ENCODE data around the gene ITPR3.

ITPR3 gene

GRCh38 chr6:33579828-33580714 is 41.1 kb upstream of the ITPR3 start, which contains the start of gene BAK1:
Gene BAK1 (minus strand): TSS chr6:33580276. CDS start chr6:33577604, 2,672 bp downstream.
- peak within 1 kb of the TSS; percentile 79 for H2AFZ ChIP-seq (ENCODE audit: low read length)
- H2BK120ac ChIP-seq (ENCODE audit: low read depth, low read length): no peak within 1 kb of the TSS
- H3K36me3 ChIP-seq (replicated peaks in 1 of 2; ENCODE audit: control insufficient read depth in 2 of 2, insufficient read depth in 2 of 2, low read length in 2 of 2): peaks cover 6 to 29% of the 10 kb centered on the region in 2 donors
- DNase-seq (ENCODE audit: low spot score): peak; percentile 81
- peaks cover 2 to 5% of the 10 kb centered on the region in 2 donors for H3K4me1 ChIP-seq (ENCODE audit: control insufficient read depth in 2 of 2, insufficient read depth in 1 of 2, low read depth in 1 of 2, low read length in 2 of 2)
- no peaks in the 10 kb centered on the region for H3K9me3 ChIP-seq (replicated peaks in 1 of 2; ENCODE audit: control insufficient read depth in 2 of 2, insufficient read depth in 1 of 2, low read depth in 1 of 2, low read length in 2 of 2)
- peaks cover 17% of the 10 kb centered on the region for H3K79me1 ChIP-seq (ENCODE audit: low read depth, low read length)
- H4K91ac ChIP-seq (ENCODE audit: low read depth, low read length, poor library complexity): no peak within 1 kb of the TSS
- no peak within 1 kb of the TSS for H3K14ac ChIP-seq (ENCODE audit: low read length)
- peaks cover 1 to 7% (median 2%) of the 10 kb centered on the region in 3 experiments for H3K27me3 ChIP-seq (ENCODE audit: control insufficient read depth in 3 of 3, insufficient read depth in 3 of 3, low read depth in 1 of 3, low read length in 3 of 3)
- peak within 1 kb of the TSS; percentile 87 for H3K4me2 ChIP-seq (ENCODE audit: insufficient read depth, low read length, poor library complexity, severe bottlenecking)
- WGBS, 2 donors (ENCODE audit: extremely low coverage in 2 of 2, insufficient read length in 2 of 2, insufficient replicate concordance in 1 of 2): no CpG with 5 or more reads among the region's 24 CpGs
- H2BK15ac ChIP-seq (ENCODE audit: low read length): no peak within 1 kb of the TSS
- H3K27ac ChIP-seq (replicated peaks; ENCODE audit: low read length): no peak within 1 kb of the TSS
- no peak within 1 kb of the TSS for H4K8ac ChIP-seq (ENCODE audit: low read depth, low read length)
- peak within 1 kb of the TSS; percentile 69 for H2BK5ac ChIP-seq (ENCODE audit: low read length)
- H3K23ac ChIP-seq (ENCODE audit: low read depth, low read length, poor library complexity): peak within 1 kb of the TSS; percentile 37
- H2BK12ac ChIP-seq (ENCODE audit: low read length): no peak within 1 kb of the TSS
- H3K4me3 ChIP-seq (ENCODE audit: low read length in 2 of 2): peak within 1 kb of the TSS; percentile 84 to 90
- peak within 1 kb of the TSS; percentile 72 for H3K18ac ChIP-seq (ENCODE audit: low read length)
- peak within 1 kb of the TSS; percentile 75 for H3K9ac ChIP-seq (ENCODE audit: low read depth, low read length, poor library complexity)
- peak within 1 kb of the TSS; percentile 20 for H2AK5ac ChIP-seq (ENCODE audit: low read depth, low read length)
- H3K4ac ChIP-seq (ENCODE audit: low read length): no peak within 1 kb of the TSS

- WGBS, 2 donors (ENCODE audit: extremely low coverage in 2 of 2, insufficient read length in 2 of 2, insufficient replicate concordance in 1 of 2): no CpG with 5 or more reads among the region's 5 CpGs
- Histone ChIP-seq H3K4me2 (ENCODE audit: insufficient read depth, low read length, poor library complexity, severe bottlenecking) (no peak overlapping the region), H3K23ac (ENCODE audit: low read depth, low read length, poor library complexity) (no peak overlapping the region), H4K91ac (ENCODE audit: low read depth, low read length, poor library complexity) (no peak overlapping the region), H3K27me3 (ENCODE audit: control insufficient read depth in 3 of 3, insufficient read depth in 3 of 3, low read depth in 1 of 3, low read length in 3 of 3) (peaks cover 1 to 8% (median 2%) of the 10 kb centered on the region in 3 experiments), H3K9me3 (replicated peaks in 1 of 2; ENCODE audit: control insufficient read depth in 2 of 2, insufficient read depth in 1 of 2, low read depth in 1 of 2, low read length in 2 of 2) (no peaks in the 10 kb centered on the region), H3K4me1 (ENCODE audit: control insufficient read depth in 2 of 2, insufficient read depth in 1 of 2, low read depth in 1 of 2, low read length in 2 of 2) (peaks cover 2 to 7% of the 10 kb centered on the region in 2 donors), H3K27ac (replicated peaks; ENCODE audit: low read length) (no peak overlapping the region), H2BK5ac (ENCODE audit: low read length) (no peak overlapping the region), H3K79me1 (ENCODE audit: low read depth, low read length) (peaks cover 17% of the 10 kb centered on the region), H3K14ac (ENCODE audit: low read length) (no peak overlapping the region), H2BK15ac (ENCODE audit: low read length) (no peak overlapping the region), H4K8ac (ENCODE audit: low read depth, low read length) (no peak overlapping the region), H3K18ac (ENCODE audit: low read length) (no peak overlapping the region), H3K36me3 (replicated peaks in 1 of 2; ENCODE audit: control insufficient read depth in 2 of 2, insufficient read depth in 2 of 2, low read length in 2 of 2) (peaks cover 3 to 21% of the 10 kb centered on the region in 2 donors), H2BK120ac (ENCODE audit: low read depth, low read length) (no peak overlapping the region), H3K4ac (ENCODE audit: low read length) (no peak overlapping the region), H2AK5ac (ENCODE audit: low read depth, low read length) (no peak overlapping the region), H3K9ac (ENCODE audit: low read depth, low read length, poor library complexity) (no peak overlapping the region), H3K4me3 (ENCODE audit: low read length in 2 of 2) (no peak overlapping the region), H2AFZ (ENCODE audit: low read length) (no peak overlapping the region), H2BK12ac (ENCODE audit: low read length) (no peak overlapping the region)
- no peak for DNase-seq (ENCODE audit: low spot score)
Measured at GRCh38 chr6:33581186-33581585, 39.9 kb upstream of the ITPR3 start.

GRCh38 chr6:33583591-33584155 is 37.4 kb upstream of the ITPR3 start:
- Histone ChIP-seq H3K4me1 (ENCODE audit: control insufficient read depth in 2 of 2, insufficient read depth in 1 of 2, low read depth in 1 of 2, low read length in 2 of 2) (peaks cover 2 to 7% of the 10 kb centered on the region in 2 donors), H3K9me3 (replicated peaks in 1 of 2; ENCODE audit: control insufficient read depth in 2 of 2, insufficient read depth in 1 of 2, low read depth in 1 of 2, low read length in 2 of 2) (no peaks in the 10 kb centered on the region), H3K27me3 (ENCODE audit: control insufficient read depth in 3 of 3, insufficient read depth in 3 of 3, low read depth in 1 of 3, low read length in 3 of 3) (peaks cover 1 to 8% (median 2%) of the 10 kb centered on the region in 3 experiments), H2BK5ac (ENCODE audit: low read length) (no peak overlapping the region), H3K14ac (ENCODE audit: low read length) (no peak overlapping the region), H3K23ac (ENCODE audit: low read depth, low read length, poor library complexity) (no peak overlapping the region), H4K91ac (ENCODE audit: low read depth, low read length, poor library complexity) (no peak overlapping the region), H3K4ac (ENCODE audit: low read length) (no peak overlapping the region), H2AK5ac (ENCODE audit: low read depth, low read length) (no peak overlapping the region), H3K4me3 (ENCODE audit: low read length in 2 of 2) (no peak overlapping the region), H3K4me2 (ENCODE audit: insufficient read depth, low read length, poor library complexity, severe bottlenecking) (no peak overlapping the region), H2BK12ac (ENCODE audit: low read length) (no peak overlapping the region), H3K36me3 (replicated peaks in 1 of 2; ENCODE audit: control insufficient read depth in 2 of 2, insufficient read depth in 2 of 2, low read length in 2 of 2) (no peaks in the 10 kb centered on the region), H3K18ac (ENCODE audit: low read length) (no peak overlapping the region), H3K27ac (replicated peaks; ENCODE audit: low read length) (no peak overlapping the region), H3K79me1 (ENCODE audit: low read depth, low read length) (peaks cover 8% of the 10 kb centered on the region), H2AFZ (ENCODE audit: low read length) (peak overlapping the region; percentile 22), H4K8ac (ENCODE audit: low read depth, low read length) (no peak overlapping the region), H2BK15ac (ENCODE audit: low read length) (peak overlapping the region; percentile 27), H3K9ac (ENCODE audit: low read depth, low read length, poor library complexity) (no peak overlapping the region), H2BK120ac (ENCODE audit: low read depth, low read length) (no peak overlapping the region)
- DNase-seq (ENCODE audit: low spot score): no peak
- WGBS, 2 donors (ENCODE audit: extremely low coverage in 2 of 2, insufficient read length in 2 of 2, insufficient replicate concordance in 1 of 2): no CpG with 5 or more reads among the region's 8 CpGs

All from neuronal stem cell (in vitro differentiated cells).